GM12872 (cell line): ENCODE measurements around the gene JADE1.

Source experiments
- CTCF ChIP-seq: IDR thresholded peaks from 3 replicates; pipeline ENCODE4 v1.5.1; 2011; ENCODE audit warnings: low read depth, mild to moderate bottlenecking, low read length, moderate library complexity; ENCODE audit not compliant: insufficient read depth

The JADE1 gene

GRCh38 chr4:128917781-128918180, 108.3 kb downstream of the JADE1 start:
- no peak for TF ChIP-seq CTCF

DNA sequence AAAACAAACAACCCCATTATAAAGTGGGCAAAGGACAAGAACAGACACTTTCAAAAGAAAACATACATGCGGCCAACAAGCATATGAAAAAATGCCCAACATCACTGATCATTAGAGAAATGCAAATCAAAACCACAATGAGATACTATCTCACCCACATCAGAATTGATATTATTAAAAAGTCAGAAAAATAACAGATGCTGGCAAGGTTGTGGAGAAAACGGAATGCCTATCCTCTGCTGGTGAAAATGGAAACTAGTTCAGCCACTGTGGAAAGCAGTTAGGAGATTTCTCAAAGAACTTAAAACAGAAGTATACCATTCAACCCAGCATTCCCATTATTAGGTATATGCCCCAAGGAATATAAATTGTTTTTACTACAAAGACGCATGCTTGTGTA, 112.5 kb downstream of the JADE1 start:
- no peak for TF ChIP-seq CTCF
